ENCODE data around the gene NDUFB7.
"Not testable (repeated sequence)": the region's sequence is repeated elsewhere in the genome, so short reads cannot be mapped to it uniquely, and the experiment has no call there.

Gene NDUFB7

DNA sequence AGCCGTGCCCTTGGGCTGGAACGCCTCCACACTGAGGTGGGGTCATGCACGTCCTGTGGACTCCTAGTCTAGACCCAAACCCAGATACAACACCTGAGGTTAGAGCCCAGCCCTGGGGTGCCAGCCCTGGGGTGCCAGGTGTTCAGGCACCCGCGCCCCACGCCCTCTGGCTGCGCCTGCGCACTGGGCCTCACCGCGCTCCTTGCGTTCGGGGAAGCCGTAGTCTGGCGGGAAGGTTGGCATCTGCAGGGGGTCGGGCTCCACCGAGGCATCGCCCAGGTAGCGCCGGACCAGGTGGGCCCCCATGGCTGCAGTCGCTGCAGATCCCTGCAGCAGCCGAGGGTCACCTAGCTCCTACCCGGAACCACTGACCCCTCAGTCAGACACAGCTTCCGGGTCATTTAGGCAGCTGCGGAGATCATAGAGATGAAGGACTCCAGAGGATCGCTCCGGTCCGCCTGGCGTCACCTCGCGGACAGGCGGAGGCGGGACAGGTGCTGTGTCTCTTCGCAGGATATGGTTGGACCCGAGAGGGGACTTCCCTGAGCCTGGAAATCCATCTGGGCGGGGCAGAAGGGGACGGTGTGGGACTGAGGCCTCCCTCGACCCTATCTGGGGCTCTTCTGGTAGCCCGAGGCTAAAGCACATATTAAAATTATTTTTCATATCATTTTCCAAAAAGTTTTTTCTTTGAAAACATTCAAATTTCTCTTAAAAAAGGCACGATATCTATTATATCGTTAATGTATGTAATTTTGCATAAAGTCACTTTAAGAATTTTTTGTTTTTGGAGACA is at the start of gene NDUFB7:
Gene NDUFB7 (minus strand): TSS at position 372 of the 796 bp plus-strand sequence. CDS start 66 bp downstream, at position 306.
- DNase-seq (ENCODE audit: low read depth), result peak; percentile 71

DNA sequence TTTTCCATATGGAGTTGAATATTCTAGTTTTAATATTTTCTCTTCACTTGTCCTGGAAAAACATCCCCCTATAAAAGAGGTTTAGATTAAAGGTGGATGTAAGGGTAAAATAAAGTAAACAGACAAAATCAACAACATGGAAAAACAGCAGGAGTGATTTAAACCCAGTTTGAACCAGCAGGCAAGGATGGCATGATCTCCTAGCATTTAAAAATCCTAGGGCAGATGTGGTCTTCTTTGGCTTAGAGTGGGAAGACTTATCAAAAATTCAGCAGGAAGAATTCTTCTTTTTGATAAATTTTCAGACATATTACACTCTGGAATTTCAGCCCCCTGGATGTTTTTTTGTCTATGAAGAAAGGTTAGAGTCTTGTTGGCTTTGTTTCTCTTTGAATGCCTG is 47.5 kb upstream of the NDUFB7 start:
- no peak for DNase-seq (ENCODE audit: low read depth)

DNA sequence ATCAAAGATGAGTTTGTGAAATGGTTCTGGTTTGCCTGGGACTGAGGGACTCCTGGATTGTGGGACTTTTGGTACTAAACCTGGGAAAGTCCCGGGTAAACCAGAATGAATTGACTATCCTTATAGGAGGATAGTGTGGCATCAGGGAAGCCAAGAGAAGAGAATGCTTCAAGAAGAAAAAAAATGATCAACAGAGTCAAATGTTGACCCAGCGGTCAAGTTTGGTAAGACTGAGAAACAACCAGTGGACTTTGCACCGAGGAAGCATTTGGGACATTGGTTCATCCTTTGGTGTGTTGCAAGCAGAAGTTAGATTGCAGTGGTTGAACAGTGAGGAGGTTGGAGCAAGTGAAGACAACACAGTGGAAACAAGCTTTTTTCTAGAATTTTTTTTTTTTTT is 44.5 kb upstream of the NDUFB7 start:
- DNase-seq (ENCODE audit: low read depth), result no peak

DNA sequence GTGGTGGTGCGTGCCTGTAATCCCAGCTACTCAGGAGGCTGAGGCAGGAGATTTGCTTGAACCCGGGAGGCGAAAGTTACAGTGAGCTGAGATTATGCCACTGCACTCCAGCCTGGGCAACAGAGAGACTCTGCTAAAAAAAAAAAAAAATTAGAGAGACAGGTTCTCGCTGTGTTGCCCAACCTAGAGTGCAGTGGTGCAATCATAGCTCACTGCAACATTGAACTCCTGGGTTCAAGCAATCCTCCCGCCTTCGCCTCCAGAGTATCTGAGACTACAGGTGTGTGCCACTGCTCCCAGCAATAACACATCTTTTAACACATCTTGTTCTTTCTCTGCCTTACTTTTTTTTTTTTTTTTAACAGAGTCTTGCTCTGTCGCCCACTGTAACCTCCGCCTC is 43.8 kb upstream of the NDUFB7 start:
- no peak for DNase-seq (ENCODE audit: low read depth)

DNA sequence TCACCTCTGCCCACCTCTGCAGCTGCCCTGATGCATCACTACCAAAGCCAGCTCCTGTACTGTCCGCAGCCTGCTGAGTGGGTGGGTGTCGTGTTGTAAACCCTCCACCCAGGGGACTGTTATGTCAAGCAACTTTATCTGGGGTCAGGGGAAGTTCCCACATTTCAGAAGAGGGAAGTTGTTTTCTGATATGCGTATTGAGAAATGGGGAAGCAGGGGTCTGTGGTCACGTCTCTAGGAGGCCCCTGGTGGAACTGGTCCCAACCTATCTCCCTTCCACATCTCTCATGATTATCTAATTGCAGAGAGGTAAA is 42.2 kb upstream of the NDUFB7 start:
- no peak for DNase-seq (ENCODE audit: low read depth)

DNA sequence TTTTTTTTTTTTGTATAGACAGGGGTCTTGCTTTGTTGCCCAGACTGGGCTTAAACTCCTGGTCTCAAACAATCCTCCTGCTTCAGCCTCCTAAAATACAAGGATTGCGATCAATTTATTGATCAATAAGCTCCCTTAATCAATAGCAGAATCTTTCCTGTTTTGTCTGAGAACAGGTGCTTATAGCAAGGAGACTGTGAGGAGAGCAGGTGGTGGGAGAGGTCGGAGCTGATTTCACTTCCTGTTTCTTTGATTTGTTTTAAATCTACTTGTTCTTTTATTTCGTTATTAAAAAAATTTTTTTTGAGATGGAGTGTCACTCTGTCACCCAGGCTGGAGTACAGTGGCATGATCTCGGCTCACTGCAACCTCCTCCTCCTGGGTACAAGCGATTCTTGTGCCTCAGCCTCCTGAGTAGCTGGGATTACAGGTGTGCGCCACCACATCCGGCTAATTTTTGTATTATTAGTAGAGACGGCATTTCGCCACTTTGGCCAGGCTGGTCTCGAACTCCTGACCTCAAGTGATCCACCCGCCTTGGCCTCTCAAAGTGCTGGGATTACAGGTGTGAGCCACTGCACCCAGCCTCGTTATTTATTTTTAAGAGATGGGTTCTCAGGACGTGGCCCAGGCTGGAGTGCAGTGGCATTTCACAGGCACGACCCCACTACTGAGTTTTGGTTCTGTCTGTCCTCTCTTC is 41.7 kb upstream of the NDUFB7 start:
- DNase-seq (ENCODE audit: low read depth), result not testable (repeated sequence)

DNA sequence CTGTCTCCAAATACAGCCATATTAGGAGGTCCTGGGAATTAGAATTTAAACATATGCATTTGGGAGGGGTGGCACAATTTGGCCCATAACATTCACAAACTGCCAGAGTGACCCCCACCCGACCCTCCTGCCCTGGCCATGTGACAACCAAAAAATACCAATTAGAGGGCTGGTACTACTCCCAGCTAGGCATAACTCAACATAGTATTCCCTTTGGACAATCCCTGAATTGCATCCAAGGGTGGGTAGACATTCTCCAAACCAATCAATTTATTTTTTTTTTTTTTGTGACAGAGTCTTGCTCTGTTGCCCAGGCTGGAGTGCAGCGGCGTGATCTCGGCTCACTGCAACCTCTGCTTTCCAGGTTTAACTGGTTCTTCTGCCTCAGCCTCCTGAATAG is 40.8 kb upstream of the NDUFB7 start:
- no peak for DNase-seq (ENCODE audit: low read depth)

DNA sequence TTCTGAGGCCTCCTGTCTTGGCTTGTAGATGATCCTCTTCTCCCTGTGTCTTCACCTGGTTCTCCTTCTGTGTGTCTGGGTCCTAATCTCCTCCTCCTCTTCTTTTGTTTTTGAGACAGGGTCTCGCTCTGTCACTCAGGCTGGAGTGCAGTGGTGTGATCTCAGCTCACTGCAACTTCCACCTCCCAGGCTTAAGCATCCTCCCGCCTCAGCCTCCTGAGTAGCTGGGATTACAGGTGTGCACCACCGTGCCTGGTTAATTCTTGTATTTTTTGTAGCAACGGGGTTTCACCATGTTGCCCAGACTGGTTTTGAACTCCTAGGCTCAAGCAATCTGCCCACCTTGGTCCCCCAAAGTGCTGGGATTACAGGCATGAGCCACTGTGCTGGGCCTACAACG is 40.4 kb upstream of the NDUFB7 start:
- DNase-seq (ENCODE audit: low read depth), result not testable (repeated sequence)

DNA sequence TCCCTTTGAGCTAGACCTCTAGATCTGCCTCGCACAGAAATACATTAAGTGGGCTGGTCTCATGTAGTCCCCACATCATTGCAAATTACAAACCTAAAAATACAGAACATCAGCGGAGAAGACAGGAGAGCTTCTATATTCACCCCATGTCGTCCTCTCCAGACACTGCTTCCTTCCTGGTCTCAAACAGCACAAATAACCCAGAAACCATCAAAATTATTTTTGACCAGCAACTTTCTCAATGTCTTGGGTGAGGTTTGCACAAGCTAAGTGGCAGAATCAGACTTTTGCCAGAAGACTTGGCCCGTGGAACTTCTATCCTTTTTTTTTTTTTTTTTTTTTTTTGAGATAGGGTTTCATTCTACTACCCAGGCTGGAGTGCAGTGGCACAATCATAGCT is 39.2 kb upstream of the NDUFB7 start:
- DNase-seq (ENCODE audit: low read depth), result no peak

DNA sequence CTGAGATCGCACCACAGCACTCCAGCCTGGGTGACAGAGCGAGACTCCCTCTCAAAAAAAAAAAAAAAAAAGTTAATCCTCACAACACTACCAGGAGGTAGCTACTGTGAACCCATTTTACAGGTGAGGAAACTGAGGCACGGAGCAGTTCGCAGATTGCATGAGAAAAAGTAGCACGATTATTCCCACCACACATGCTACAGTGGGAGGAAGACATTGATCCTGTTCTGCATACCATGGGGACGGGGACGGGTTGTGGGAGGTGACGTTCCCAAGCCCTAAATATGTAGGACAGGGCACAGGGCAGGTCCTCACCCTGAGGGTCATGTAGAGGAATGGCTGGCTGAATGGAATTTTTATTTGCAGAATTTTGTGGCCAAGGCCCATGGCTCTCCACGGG is 34.8 kb upstream of the NDUFB7 start:
- no peak for DNase-seq (ENCODE audit: low read depth)

DNA sequence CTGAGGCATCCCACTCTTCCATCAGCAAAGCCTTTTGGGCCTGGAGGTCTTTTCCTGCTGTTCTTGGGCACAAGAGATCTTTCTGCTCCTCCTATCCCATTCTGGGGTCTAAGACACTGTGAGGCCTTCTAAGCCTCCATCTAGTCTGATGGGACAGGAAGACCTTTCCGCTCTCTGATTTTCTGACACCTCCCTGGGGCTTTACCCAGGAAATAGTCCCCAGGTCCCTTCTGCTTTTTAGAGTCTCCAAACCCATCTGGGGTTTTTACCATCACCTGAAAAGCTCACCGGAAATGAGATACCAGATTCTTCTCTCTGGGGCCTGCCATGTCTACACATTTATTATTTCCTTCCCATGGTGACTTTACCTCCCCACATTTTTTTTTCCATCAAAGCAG is 32.1 kb upstream of the NDUFB7 start:
- no peak for DNase-seq (ENCODE audit: low read depth)

DNA sequence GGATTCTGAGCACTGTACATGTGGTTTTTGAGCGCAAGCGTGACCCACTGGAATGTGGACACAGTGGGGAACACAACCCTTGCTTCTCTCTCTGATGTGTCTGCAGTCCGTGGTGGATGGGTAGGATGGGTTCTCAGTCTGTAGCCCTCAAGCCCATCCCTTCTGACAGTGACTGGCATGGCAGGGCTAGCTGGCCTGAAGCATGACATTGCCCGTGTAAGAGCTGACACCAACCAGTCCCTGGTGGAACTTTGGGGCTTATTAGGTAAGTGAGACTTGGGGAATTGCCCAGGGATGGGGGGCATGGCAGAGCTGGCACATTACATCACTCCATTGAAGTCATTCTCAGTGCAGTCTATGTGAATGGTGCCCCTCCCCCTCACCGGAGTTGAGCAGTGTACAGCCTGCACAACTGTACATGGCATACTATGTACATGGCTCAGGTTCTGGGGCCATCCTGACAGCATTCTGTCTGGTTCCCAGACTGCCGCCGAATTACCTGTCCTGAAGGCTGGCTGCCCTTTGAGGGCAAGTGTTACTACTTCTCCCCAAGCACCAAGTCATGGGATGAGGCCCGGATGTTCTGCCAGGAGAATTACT is 27.8 kb upstream of the NDUFB7 start:
- DNase-seq (ENCODE audit: low read depth), result no peak

DNA sequence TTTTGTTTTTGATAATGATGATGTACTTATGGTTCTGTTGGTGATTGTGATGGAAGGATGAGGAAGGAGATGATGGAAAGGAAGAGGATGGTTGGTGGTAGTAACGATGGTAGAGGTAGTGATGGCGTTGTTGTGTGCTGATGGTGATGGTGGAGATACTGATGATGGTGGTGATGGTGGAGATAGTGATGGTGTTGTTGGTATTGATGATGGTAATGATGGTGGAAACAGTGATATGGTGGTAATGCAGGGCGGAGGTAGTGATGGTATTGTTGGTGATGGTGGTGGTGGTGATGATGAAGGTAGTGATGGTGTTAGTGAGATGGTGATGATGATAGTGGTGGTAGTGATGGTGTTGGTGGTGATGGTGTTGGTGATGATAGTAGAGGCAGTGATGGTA is 23.7 kb upstream of the NDUFB7 start:
- DNase-seq (ENCODE audit: low read depth), result no peak

DNA sequence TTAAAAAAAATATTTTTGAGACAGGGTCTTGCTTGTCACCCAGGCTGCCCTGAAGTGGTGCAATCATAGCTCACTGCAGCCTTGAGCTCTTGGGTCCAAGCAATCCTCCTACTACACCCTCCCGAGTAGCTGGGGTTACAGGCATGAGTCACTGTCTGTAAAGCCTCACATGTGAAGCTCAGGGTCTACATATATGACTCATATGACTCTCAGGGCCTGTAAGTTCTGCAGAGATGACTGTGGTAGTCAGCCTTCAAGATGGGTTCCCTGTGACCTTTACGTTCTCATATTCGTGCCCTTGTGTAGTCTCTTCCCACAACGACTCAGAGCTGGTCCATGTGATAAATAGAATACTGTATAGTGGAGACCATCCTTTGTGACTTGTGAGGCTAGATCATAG is 17.6 kb upstream of the NDUFB7 start:
- DNase-seq (ENCODE audit: low read depth), result not testable (repeated sequence)

DNA sequence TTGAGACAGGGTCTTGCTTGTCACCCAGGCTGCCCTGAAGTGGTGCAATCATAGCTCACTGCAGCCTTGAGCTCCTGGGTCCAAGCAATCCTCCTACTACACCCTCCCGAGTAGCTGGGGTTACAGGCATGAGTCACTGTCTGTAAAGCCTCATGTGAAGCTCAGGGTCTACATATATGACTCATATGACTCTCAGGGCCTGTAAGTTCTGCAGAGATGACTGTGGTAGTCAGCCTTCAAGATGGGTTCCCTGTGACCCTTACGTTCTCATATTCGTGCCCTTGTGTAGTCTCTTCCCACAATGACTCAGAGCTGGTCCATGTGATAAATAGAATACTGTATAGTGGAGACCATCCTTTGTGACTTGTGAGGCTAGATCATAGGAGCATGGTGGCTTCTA is 13.3 kb upstream of the NDUFB7 start:
- DNase-seq (ENCODE audit: low read depth), result not testable (repeated sequence)

DNA sequence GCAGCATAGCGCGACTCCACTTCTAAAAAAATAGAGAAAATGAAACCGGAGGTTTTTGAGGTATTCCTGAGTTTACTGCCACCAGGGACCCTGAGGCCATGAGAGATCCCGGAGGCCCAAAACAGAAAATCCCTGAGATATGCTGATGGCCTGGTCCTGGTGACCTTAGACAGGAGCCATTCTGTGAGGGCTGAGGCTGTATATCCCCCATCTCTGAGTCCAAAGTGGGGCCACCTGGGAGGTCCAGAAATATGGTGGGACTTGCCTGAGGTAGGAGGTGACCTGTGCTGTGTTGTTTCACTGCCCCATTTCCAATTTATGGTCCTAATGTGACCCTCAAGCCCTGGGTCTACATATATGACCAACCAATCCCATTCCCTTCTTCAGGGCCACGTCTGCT is 12.5 kb upstream of the NDUFB7 start:
- DNase-seq (ENCODE audit: low read depth), result not testable (repeated sequence)

DNA sequence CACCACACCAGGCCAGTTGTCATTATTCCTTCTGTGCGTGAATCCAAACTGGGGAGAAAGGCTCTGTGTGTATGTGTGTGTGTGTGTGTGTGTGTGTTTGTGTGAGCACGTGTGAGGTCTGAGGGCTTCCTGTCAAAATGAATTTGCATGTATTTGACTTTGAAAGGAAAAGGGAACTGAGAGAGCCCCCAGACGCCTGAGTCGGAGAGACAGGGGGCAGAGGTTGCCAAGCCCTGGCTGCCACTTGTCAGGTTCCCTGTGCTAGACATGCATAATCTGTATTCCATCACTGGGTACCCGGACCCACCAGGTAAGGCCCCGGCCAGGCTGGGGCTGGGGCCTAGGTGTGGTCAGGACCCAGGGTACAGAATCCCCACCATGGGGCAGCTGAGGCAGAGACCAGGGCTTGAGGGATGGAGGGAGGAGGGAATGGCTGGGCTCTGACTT is 11.1 kb upstream of the NDUFB7 start, which contains the start of gene CLEC17A:
Gene CLEC17A (plus strand): TSS at position 191 of the 447 bp plus-strand sequence. CDS start 77 bp downstream, at position 268.
- DNase-seq (ENCODE audit: low read depth), result no peak

DNA sequence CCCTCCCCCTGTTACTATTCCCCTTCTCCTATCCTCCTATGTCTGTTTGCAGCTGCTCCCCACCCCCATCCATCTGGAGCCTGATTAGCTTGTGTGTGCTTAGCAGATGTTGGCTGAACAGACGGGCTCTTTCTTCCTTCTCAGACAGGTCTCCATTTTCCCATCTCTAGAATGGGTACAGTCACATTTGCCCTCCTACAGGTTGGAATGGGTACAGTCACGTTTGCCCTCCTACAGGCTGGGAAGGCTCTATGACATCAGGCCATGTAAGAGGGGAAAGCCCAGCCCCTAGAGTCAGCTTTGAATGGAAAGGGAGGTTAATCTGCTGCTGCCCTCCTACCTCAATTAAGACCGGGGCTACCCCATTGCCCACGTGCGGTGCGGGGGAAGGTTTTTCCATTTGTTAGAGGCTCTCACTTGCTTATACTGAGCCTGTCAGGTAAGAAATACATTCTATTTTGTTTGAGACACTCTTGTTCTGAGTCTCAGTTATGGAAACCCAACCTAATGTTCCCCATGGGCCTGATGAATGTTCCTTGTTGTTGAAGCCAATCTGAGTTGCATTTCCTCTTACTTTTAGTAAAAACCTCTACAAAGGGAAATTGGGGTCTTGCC is 8.9 kb upstream of the NDUFB7 start:
- DNase-seq (ENCODE audit: low read depth), result no peak

DNA sequence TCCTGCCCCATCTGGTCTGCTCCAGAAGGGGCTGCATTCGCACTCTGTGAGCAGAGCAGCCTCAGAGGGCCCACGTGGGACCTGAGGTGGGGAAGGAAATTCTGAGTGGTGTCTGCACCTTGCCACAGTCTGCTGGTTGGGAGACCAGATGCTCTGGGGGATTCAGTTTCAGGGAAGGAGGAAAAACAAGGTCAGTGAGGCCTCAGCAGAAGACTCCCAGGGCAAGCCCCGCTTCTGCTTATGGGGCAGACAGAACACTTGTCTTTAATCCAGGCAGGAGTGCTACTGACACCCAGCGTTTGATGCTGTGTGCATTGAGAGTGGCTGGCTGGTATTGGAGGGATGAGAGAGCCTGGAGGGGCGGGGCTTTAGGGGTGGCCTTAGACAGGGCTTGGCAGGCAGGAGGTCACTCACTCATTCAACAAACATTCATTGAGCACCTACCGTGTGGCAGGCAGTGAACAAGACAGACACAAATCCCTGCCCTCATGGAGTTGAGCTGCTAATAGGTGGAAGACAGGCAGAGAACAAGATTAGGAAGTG is 6.1 kb upstream of the NDUFB7 start:
- no peak for DNase-seq (ENCODE audit: low read depth)

DNA sequence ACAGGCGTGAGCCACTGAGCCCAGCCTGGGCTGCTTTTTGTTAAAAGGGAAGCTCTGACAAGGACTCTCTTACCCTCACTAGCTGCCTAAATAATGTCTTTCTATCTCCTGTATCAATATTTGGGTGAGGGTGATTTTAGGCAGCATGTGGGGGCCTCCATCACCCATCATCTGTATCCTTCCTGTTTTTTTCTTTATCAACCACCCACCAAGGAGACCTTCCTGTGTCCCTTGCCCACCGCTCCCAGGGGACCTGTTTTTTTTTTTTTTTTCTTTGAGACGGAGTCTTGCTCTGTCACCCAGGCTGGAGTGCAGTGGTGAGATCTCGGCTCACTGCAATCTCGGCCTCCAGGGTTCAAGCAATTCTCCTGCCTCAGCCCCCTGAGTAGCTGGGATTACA is 5.4 kb upstream of the NDUFB7 start:
- no peak for DNase-seq (ENCODE audit: low read depth)

DNA sequence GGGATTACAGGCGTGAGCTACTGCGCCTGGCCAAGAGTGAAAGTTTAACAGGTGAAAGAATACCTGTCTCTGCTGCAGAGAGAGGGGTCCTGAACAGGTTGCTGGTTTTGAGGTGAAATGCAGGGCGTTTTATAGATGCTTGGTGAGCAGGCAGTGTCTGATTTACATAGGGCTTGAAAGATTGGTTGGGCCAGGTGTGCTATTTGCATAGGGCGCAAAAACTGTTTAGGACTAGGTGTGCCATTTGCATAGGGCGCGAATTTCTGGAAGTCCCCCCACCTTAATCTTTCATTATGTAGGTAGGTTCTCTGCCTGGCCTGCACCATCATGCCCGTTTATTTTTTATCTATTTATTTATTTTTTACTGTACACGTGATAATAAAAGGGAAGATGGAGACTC is 4.5 kb upstream of the NDUFB7 start:
- DNase-seq (ENCODE audit: low read depth), result no peak

DNA sequence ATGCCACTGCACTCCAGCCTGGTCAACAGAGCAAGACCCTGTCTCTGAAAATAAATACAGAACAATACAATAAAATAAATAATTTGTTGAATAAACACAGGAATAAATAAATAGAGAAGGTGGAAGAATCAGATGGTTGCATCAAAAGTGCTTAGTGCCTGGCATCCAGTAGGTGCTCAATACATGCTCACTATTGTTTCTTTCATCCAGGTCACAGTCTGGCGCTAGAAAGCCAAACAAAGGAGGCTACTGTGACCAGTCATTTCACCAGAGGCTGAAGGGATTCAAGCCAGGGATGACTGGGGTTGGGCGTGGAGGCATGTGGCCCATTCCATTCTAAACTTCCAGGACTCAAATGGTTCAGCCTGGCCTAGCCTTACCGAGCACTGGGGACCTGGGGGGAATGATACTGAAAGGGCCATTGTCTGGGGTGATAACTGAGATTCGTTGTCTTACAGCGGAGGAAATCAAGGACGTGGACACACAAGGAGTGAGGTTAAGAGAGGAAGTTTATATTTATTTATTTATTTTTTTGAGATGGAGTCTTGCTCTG is 3.6 kb upstream of the NDUFB7 start:
- DNase-seq (ENCODE audit: low read depth), result no peak

Data from HS-27A (cell line).